GM12892 (cell line): ENCODE results near the gene NTSR1.

Source experiments
- POLR2A ChIP-seq: IDR thresholded peaks from 2 replicates; pipeline ENCODE4 v1.6.1; 2011; ENCODE audit warnings: low read depth, low read length, control low read depth
- POLR2AphosphoS5 ChIP-seq: IDR thresholded peaks from 2 replicates; pipeline ENCODE4 v1.6.1; 2011; ENCODE audit warnings: low read depth, low read length, control low read depth
- TAF1 ChIP-seq: IDR thresholded peaks from 2 replicates; pipeline ENCODE4 v1.6.1; 2011; ENCODE audit warnings: low read depth, mild to moderate bottlenecking, control low read depth, low read length, borderline replicate concordance

DNA sequence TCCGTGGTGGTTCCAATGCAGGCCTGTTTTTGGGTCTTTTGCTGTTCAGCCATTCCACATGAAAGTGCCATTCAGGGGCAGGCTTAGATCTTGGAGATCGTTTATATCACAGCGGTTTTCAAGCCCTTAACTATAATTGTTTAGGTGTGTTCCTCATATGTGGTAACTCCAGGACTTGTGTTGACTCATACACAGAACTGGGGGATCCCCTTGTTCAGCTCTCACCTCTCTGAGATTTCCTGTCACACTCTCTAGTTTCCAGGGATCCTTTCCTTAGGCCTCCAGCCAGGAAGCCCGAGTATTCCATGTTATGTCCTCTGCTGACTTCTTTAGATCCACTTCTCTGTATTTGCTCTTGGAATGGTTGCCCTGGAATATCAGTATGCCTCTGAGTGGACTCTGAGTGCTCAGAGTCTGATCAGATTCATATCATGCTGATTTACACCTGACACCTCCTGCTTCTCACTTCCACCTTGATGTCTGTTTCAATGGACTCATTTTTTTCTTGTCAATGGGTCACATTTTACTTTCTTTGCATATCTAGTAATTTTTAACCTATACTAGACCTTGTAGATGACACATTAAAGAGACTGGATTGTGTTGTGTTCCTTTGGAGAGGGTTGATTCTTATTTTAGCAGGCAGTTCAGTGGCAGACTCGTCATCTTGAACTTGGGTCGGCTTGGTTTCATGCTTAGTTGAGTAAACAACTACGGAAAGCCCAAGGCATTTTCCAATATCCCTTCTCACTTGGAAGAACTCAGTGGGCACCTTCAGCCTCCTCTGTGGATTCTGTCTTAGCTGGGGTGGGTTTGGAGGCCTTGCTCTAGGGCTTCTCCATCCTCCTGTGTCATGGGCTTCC is 13.1 kb downstream of the NTSR1 start:
- TF ChIP-seq TAF1 (no peak), POLR2A (no peak), POLR2AphosphoS5 (no peak)
